NCI-H2196 treated with DMSO at 0.1 percent for 48 hours (cell line): ENCODE measurements around the gene PTMA.
"Not testable (repeated sequence)": the region's sequence is repeated elsewhere in the genome, so short reads cannot be mapped to it uniquely, and the experiment has no call there.

Source experiments
- DNase-seq: peaks from one replicate; lab custom pipeline; 2025; ENCODE audit not compliant: unreplicated experiment; lab: John Stamatoyannopoulos, UW

PTMA gene, protein sequence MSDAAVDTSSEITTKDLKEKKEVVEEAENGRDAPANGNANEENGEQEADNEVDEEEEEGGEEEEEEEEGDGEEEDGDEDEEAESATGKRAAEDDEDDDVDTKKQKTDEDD

GRCh38 chr2:231707927-231708772, at the start of gene PTMA:
Gene PTMA, plus strand, starts transcription at chr2:231708525. Its CDS starts 182 bp downstream, at chr2:231708707.
- peak; percentile 98 for DNase-seq

DNA sequence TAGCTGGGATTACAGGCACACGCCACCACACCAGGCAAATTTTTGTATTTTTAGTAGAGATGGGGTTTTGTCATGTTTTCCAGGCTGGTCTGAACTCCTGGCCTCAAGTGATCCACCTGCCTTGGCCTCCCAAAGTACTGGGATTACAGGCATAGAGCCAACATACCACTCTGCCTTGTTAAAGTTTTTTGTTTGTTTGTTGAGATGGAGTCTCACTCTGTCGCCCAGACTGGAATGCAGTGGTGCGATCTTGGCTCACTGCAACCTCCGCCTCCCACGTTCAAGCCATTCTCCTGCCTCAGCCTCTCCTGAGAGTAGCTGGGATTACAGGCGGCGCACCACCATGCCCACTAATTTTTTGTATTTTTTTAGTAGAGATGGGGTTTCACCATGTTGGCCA, 48.3 kb upstream of the PTMA start:
- DNase-seq: not testable (repeated sequence)

DNA sequence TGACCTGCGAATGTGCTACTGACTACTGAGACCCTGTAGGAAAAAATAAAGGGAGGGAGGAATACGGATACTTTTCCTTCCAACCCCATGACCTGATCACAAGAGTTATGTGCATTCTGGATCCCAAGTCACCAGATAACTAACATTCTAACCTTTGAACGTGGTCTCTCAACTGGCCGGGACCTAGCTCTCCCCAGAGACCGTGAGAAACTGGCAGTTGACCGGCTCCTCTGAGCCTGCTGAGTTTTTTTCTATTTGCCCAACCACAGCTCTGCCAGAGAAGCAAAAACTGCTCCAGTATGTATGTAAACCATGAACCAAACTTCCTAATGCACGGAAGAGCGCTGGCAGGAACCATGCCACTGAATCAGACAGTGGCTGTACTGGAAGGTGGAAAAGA, 47.5 kb upstream of the PTMA start:
- DNase-seq: no peak

DNA sequence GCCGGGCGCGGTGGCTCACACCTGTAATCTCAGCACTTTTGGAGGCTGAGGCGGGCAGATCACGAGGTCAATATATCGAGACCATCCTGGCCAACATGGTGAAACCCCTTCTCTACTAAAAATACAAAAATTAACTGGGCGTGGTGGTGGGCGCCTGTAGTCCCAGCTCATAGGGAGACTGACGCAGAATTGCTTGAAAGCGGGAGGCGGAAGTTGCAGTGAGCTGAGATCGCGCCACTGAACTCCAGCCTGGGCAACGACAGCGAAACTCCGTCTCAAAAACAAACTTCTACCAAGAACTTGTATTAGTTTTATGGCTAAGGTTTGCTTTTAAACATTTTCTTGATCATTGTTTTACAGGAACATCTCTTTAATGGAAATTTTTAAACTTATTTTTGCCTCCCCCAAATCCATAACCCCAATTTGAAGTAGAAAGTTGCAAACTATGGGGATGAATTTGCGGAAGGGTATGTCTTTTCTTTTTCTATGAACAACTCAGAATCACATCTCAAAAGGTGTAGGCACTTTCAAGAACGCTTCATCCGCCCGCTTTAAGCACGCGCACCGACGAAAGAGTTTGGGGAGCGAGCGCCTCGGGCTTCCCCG, 46.8 kb upstream of the PTMA start:
- no peak for DNase-seq

- peak; percentile 80 for DNase-seq
Measured at GRCh38 chr2:231662028-231662810, 46.1 kb upstream of the PTMA start.

- no peak for DNase-seq
Measured at GRCh38 chr2:231662811-231663457, 45.4 kb upstream of the PTMA start.

DNA sequence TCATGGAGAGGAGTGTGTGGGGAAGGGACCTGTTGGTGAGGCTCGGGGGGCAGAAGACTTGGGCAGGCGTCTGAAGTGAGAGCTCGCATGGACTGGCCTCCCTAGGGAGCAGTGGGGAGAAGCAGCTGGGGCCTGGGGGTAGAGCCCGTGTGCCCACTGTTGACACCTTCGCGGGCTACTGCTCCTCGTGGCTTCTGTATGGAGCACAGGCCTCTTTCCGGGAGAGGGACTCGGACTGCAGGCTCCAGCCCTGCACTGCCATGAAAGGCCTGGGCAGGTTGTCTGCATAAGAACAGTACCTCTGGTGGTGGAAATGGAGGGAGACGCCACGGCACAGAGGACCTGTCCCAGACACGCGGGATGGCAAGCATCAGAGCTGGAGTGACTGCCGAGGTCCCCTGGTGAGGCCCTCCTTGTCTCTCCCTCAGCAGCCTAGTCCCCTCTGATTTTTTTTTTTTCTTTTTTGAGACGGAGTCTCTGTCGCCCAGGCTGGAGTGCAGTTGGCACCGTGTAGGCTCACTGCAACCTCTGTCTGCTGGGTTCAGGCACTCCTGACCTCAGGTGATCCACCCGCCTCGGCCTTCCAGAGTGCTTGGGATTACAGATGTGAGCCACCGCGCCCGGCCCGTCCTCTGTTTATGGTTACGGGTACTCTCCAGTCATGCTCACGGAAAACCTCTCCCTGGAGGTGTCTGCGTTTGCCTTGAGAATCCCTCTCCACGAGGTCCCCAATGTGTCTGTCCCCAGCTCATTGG, 44.7 kb upstream of the PTMA start:
- no peak for DNase-seq

- DNase-seq: no peak
Measured at GRCh38 chr2:231664727-231665126, 43.6 kb upstream of the PTMA start.

DNA sequence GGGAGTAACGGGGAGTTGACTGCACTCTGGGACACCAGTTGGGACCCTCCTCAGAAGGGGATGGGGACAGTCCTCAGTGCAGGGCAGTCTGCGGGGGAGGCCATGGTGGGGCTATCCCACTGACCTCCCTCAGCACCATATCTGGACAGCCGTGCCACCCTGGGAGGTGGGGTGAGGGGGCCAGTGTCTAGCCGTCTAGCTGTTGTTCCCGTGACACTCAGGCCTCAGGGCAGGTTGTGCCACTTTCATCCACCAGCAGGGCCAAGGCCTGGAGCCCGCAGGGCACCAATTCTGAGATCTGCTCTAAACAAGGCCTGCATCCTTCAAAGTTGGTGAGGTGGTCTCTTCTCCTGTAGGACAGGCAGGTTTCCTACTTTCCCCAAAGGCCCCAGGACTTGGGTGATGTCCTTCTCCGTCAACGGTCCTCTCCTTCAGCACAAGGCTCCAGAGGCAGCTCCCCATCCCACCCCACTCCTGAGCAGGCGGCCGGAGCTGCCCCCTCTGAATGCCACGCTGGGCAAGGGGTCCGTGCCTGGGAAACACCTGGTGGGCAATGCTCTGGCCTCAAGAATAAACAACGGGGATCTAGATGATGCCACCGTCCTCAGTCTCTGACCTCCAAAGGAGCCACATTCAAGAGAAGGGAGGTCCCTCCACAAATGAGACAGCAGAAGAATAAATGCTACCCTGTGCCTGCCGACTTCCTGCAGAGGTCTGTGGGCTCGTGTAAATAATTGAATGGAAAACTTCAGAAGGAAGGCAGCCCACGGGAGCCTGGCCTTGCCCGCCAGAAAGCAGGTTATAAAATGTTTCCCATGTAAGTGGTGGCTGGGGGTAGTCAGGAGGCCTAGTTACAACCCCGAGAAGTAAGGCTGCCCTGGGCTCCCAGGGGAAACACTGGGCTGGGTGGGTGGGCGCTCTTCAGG, 42.8 kb upstream of the PTMA start:
- no peak for DNase-seq

- DNase-seq: peak; percentile 80
Measured at GRCh38 chr2:231666171-231667095, 41.9 kb upstream of the PTMA start.

DNA sequence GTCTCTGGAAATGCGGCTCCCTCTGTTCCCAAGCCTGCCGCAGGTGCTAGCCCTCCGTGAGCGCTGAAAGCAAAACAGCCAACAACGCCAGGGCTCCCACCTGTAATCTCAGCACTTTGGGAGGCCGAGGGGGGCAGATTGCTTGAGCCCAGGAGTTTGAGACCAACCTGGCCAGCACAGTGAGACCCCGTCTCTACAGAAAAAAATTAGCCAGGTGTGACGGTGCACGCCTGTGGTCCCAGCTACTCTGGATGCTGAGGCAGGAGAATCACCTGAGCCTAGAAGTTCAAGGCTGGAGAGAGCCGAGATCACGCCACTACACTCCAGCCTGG, 41.3 kb upstream of the PTMA start:
- no peak for DNase-seq

GRCh38 chr2:231667496-231667895, 40.8 kb upstream of the PTMA start:
- no peak for DNase-seq

DNA sequence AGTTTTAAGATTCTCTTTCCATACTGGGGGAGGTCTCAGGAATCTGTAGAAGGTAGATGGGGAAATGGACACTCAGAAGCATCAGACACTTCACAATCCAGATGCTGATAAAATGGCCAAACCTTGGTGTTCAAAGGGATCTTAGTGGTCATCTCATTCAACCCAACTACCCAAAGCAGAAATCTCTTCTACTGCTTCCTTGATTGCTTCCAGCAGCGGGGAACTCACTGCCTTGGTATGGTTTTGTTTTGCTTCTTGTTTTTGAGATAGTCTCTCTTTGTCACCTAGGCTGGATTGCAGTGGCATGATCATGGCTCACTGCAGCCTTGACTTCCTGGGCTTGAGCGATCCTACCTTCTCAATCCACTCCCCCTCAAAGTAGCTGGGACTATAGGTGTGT, 39.3 kb upstream of the PTMA start:
- no peak for DNase-seq

DNA sequence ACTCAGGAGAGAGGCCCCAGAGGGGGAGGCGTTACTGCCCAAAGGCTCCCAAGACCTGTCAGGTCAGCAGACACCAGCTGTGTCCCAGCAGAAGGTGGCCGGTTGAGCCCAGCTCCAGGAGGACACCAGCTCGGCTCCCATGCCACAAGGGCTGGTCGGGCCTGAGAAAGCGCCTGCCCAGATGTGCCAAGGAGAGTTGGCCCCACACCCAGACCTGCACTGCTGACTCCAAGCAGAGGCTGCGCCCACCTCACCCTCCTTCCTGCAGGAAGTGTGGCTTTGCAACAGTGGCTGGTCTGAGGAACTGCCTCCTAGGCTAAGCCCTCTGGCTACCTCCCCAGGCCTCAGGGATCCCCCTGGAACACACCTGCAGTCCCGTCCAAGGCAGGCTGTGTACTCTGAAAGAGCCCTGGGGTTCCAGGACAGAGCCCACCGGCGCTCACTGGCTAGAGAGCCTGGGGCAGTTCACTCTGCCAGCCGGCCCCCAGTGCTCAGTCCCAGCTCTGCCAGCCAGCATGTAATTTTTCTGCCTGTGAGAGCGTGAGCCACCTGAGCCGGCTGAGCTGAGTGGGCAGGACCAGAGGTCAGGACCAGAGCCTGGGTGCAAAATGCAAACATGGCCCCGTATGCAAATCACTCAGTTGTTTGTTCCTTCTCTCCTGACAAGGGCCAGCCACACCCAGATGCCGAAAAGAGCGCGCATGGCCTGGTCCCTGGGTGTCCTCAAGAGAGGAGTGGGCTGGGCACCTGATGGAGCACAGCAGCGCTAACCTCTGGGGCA, 36.9 kb upstream of the PTMA start:
- no peak for DNase-seq

DNA sequence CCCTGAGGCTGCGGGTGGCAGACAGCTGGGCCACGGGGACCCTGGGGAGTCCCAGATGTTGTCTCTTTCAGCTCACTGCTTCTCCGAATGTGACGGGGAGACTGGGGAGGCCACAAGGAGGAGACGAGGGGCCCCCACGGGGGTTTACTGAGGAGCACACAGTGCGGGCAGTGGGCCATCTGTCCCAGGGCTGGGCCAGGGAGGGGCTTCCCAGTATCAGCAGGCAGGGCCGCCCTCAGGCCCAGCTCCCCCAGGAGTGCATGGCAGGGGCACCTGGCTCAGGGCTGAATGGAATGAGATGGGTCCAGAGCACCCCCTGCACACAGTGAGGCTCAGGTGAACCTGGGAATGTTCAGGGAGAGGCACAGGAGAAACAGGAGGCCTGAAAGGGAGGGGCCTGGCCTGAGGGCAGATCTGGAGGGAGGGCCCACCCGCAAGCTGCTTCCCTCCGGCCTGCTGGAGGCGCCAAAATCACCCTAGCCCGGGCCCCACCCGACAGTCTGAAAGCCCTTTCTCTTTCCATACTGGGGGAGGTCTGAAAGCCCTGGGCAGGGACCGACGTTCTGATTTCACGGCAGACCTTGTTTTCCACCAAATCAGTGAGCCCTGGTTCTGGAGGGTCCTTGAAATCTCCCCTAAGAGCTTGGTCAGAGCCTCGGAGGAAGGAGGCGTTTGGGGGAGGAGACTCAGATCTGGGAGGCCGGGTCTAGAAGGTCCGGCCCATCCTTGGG, 35.5 kb upstream of the PTMA start:
- DNase-seq: peak; percentile 72

GRCh38 chr2:231673348-231673770, 35.0 kb upstream of the PTMA start:
- peak; percentile 86 for DNase-seq
